H9 (cell line): ENCODE data around the gene SRGAP3. TPM values are rescaled to one million over a fixed set of nuclear protein-coding genes. Genes with fewer than 3 reads are reported as not detected.
A peak's percentile ranks its signal among the peaks of the same experiment; 100 is the strongest.

Source experiments
- DNase-seq: peaks from one replicate; pipeline ENCODE4 v3.0.0-alpha.2; 2017
- H2AFZ ChIP-seq: one replicate; pipeline ENCODE4 v1.6.1; 2013; ENCODE audit warnings: mild to moderate bottlenecking, low read length, control low read depth, moderate library complexity
- H2AK5ac ChIP-seq: 2 replicates; pipeline ENCODE4 v1.6.1; 2013; ENCODE audit warnings: low read length, control low read depth, mixed read lengths; ENCODE audit not compliant: insufficient read length
- H2BK120ac ChIP-seq: one replicate; pipeline ENCODE4 v1.6.1; 2013; ENCODE audit warnings: low read depth, mild to moderate bottlenecking, low read length, control low read depth, inconsistent platforms; ENCODE audit not compliant: poor library complexity, severe bottlenecking
- H2BK12ac ChIP-seq: 2 replicates; pipeline ENCODE4 v1.6.1; 2013; ENCODE audit warnings: low read length, control low read depth, mixed read lengths, low read depth; ENCODE audit not compliant: insufficient read length
- H2BK15ac ChIP-seq: 2 replicates; pipeline ENCODE4 v1.6.1; 2013; ENCODE audit warnings: low read depth, low read length, control low read depth
- H2BK20ac ChIP-seq: one replicate; pipeline ENCODE4 v1.6.1; 2013; ENCODE audit warnings: low read depth, mild to moderate bottlenecking, low read length, control low read depth, inconsistent platforms; ENCODE audit not compliant: poor library complexity, severe bottlenecking
- H2BK5ac ChIP-seq: 2 replicates; pipeline ENCODE4 v1.6.1; 2013; ENCODE audit warnings: low read length, control low read depth, mixed read lengths; ENCODE audit not compliant: insufficient read length
- H3K14ac ChIP-seq: 2 replicates; pipeline ENCODE4 v1.6.1; 2013; ENCODE audit warnings: low read length, control low read depth; ENCODE audit not compliant: insufficient read depth
- H3K18ac ChIP-seq: 2 replicates; pipeline ENCODE4 v1.6.1; 2013; ENCODE audit warnings: low read depth, mild to moderate bottlenecking, mixed read lengths, low read length, control low read depth; ENCODE audit not compliant: insufficient read length
- H3K23ac ChIP-seq: 2 replicates; pipeline ENCODE4 v1.6.1; 2013; ENCODE audit warnings: low read length, control low read depth, mixed read lengths, low read depth; ENCODE audit not compliant: insufficient read length
- H3K23me2 ChIP-seq: 2 replicates; pipeline ENCODE4 v1.6.1; 2013; ENCODE audit warnings: low read depth, mild to moderate bottlenecking, mixed read lengths, low read length, control low read depth; ENCODE audit not compliant: insufficient read length, poor library complexity, severe bottlenecking
- H3K27ac ChIP-seq: 2 replicates; pipeline ENCODE4 v1.5.1; 2013; ENCODE audit warnings: low read length, control low read depth, mixed read lengths, low read depth; ENCODE audit not compliant: insufficient read length
- H3K27me3 ChIP-seq: 2 replicates; pipeline ENCODE4 v1.6.1; 2013; ENCODE audit warnings: low read length, control low read depth, inconsistent platforms; ENCODE audit not compliant: insufficient read depth
- H3K4ac ChIP-seq: 2 replicates; pipeline ENCODE4 v1.6.1; 2013; ENCODE audit warnings: low read depth, mild to moderate bottlenecking, control low read depth, inconsistent platforms, low read length, moderate library complexity
- H3K4me1 ChIP-seq: 2 replicates; pipeline ENCODE4 v1.6.1; 2013; ENCODE audit warnings: low read length, control low read depth, inconsistent platforms; ENCODE audit not compliant: insufficient read depth
- H3K4me2 ChIP-seq: 2 replicates; pipeline ENCODE4 v1.6.1; 2013; ENCODE audit warnings: low read length, control low read depth, mixed read lengths; ENCODE audit not compliant: insufficient read length, insufficient read depth
- H3K56ac ChIP-seq: 2 replicates; pipeline ENCODE4 v1.6.1; 2013; ENCODE audit warnings: low read depth, mild to moderate bottlenecking, mixed read lengths, low read length, control low read depth; ENCODE audit not compliant: insufficient read length
- H3K79me1 ChIP-seq: 2 replicates; pipeline ENCODE4 v1.6.1; 2013; ENCODE audit warnings: low read depth, mild to moderate bottlenecking, moderate library complexity, low read length, control low read depth, inconsistent platforms; ENCODE audit not compliant: insufficient read depth, poor library complexity, severe bottlenecking
- H3K79me2 ChIP-seq: 2 replicates; pipeline ENCODE4 v1.6.1; 2013; ENCODE audit warnings: low read length, control low read depth, inconsistent platforms; ENCODE audit not compliant: insufficient read depth
- H3K9ac ChIP-seq: 2 replicates; pipeline ENCODE4 v1.6.1; 2013; ENCODE audit warnings: low read length, control low read depth, mixed read lengths; ENCODE audit not compliant: insufficient read length; ENCODE audit errors: extremely low read depth
- H3K9me3 ChIP-seq: one replicate; pipeline ENCODE4 v1.6.1; 2013; ENCODE audit warnings: low read depth, low read length, inconsistent platforms; ENCODE audit not compliant: control insufficient read depth
- H3T11ph ChIP-seq: one replicate; pipeline ENCODE4 v1.6.1; 2013; ENCODE audit warnings: mild to moderate bottlenecking, low read length, control low read depth, inconsistent platforms
- H4K20me1 ChIP-seq: one replicate; pipeline ENCODE4 v1.6.1; 2013; ENCODE audit not compliant: control insufficient read depth, insufficient read length, insufficient read depth
- H4K5ac ChIP-seq: 2 replicates; pipeline ENCODE4 v1.6.1; 2013; ENCODE audit warnings: low read depth, mild to moderate bottlenecking, mixed read lengths, low read length, control low read depth; ENCODE audit not compliant: insufficient read length
- H4K8ac ChIP-seq: replicated peaks from 2 replicates; pipeline ENCODE4 v1.6.1; 2013; ENCODE audit warnings: low read length, control low read depth, mixed read lengths, low read depth; ENCODE audit not compliant: insufficient read length
- H4K91ac ChIP-seq: 2 replicates; pipeline ENCODE4 v1.6.1; 2013; ENCODE audit warnings: low read depth, mild to moderate bottlenecking, moderate library complexity, mixed read lengths, low read length, control low read depth; ENCODE audit not compliant: insufficient read length
- H3K27ac Mint-ChIP-seq, 3 experiments: 2 replicates in 2 of 3; 3 replicates in 1 of 3; pipeline ENCODE4 v1.8.0; 2020 to 2021; ENCODE audit warnings: mixed read lengths in 3 of 3, mild to moderate bottlenecking in 1 of 3, moderate library complexity in 1 of 3
- H3K27me3 Mint-ChIP-seq: 2 replicates; pipeline ENCODE4 v1.8.0; 2021; ENCODE audit warnings: low read depth, mild to moderate bottlenecking, moderate library complexity, mixed read lengths
- H3K36me3 Mint-ChIP-seq, 3 experiments: 2 replicates in 2 of 3; 3 replicates in 1 of 3; pipeline ENCODE4 v1.8.0; 2020 to 2021; ENCODE audit warnings: low read depth in 3 of 3, mixed read lengths in 3 of 3; ENCODE audit not compliant: insufficient read depth in 1 of 3
- H3K4me1 Mint-ChIP-seq, 2 experiments: 2 replicates each; pipeline ENCODE4 v1.8.0; 2020; ENCODE audit warnings: mixed read lengths in 2 of 2
- H3K4me3 Mint-ChIP-seq, 2 experiments: 2 replicates in 1 of 2; 3 replicates in 1 of 2; pipeline ENCODE4 v1.8.0; 2020 to 2021; ENCODE audit warnings: mild to moderate bottlenecking in 2 of 2, mixed read lengths in 2 of 2, moderate library complexity in 1 of 2
- H3K9me3 Mint-ChIP-seq, 2 experiments: 2 replicates in 1 of 2; 3 replicates in 1 of 2; pipeline ENCODE4 v1.8.0; 2020; ENCODE audit warnings: mild to moderate bottlenecking in 2 of 2, mixed read lengths in 2 of 2, moderate library complexity in 1 of 2
- CTCF ChIP-seq: fragments of 200-600 bp; sonication (generic); conservative IDR thresholded peaks from 3 replicates; pipeline ENCODE4 v1.8.0; 2021; ENCODE audit warnings: antibody characterized with exemption, mild to moderate bottlenecking
- WGBS: extraction: QIAGEN DNeasy Blood & Tissue Kit; methylation state at CpG from one replicate; pipeline ENCODE4 v1.1.7; 2013; ENCODE audit warnings: missing lambda C conversion rate, low lambda C conversion rate, mixed read lengths; ENCODE audit not compliant: insufficient read length; ENCODE audit errors: extremely low coverage; 5-methylcytosine and 5-hydroxymethylcytosine counted together
- total RNA-seq: library from RNA; stranded (reverse); gene quantifications from 2 replicates; pipeline ENCODE4 v1.2.1, GENCODE V29; 2021

SRGAP3 gene
- total RNA-seq, 1 experiment from 2014 or later = 3.4 TPM

GRCh38 chr3:9125278-9125951 lies 124.0 kb downstream of the SRGAP3 start:
- Histone ChIP-seq H2BK15ac (no peak overlapping the region), H2AK5ac (no peak overlapping the region), H3K4me2 (no peak overlapping the region), H3T11ph (no peak overlapping the region), H3K23me2 (peaks cover 3% of the 10 kb centered on the region), H3K9ac (no peak overlapping the region), H3K79me2 (no peaks in the 10 kb centered on the region), H4K91ac (no peak overlapping the region), H3K79me1 (no peaks in the 10 kb centered on the region), H3K9me3 (no peaks in the 10 kb centered on the region), H3K14ac (no peak overlapping the region), H3K4me1 (peaks cover 4% of the 10 kb centered on the region; the same call in 1 of the 2 replicates), H3K4ac (no peak overlapping the region), H2BK120ac (no peak overlapping the region), H2AFZ (no peak overlapping the region), H3K56ac (no peak overlapping the region), H4K20me1 (no peaks in the 10 kb centered on the region), H3K27ac (no peak overlapping the region), H2BK20ac (no peak overlapping the region), H4K5ac (no peak overlapping the region), H2BK5ac (no peak overlapping the region), H3K18ac (no peak overlapping the region), H3K27me3 (no peaks in the 10 kb centered on the region), H4K8ac (no peak overlapping the region), H3K23ac (no peak overlapping the region), H2BK12ac (no peak overlapping the region)
- peaks cover 0 to 4% (median 2%) of the 10 kb centered on the region in 3 experiments; a peak in 2 of 7 replicates for H3K36me3 Mint-ChIP-seq
- TF ChIP-seq CTCF = no peak
- no peak overlapping the region for H3K4me3 Mint-ChIP-seq
- no CpG with 5 or more reads among the region's 7 CpGs for WGBS
- DNase-seq = no peak
- H3K27me3 Mint-ChIP-seq = no peaks in the 10 kb centered on the region
- peak overlapping the region in 2 of 3 experiments; percentile 78 to 90; a peak in 4 of 7 replicates for H3K27ac Mint-ChIP-seq
- H3K4me1 Mint-ChIP-seq = peaks cover 26 to 31% of the 10 kb centered on the region in 2 experiments
- H3K9me3 Mint-ChIP-seq = no peaks in the 10 kb centered on the region; a peak in 1 of 5 replicates
